Cardiac septum (tissue), 1 donor: Measurements from ENCODE around the gene DHODH. TPM values are rescaled to one million over a fixed set of nuclear protein-coding genes. Genes with fewer than 3 reads are reported as not detected.
"Not testable (repeated sequence)": the region's sequence is repeated elsewhere in the genome, so short reads cannot be mapped to it uniquely, and the experiment has no call there.

ENCODE experiments used
- DNase-seq: peaks from one replicate; pipeline ENCODE4 v3.0.0-alpha.2; 2020; ENCODE audit warnings: low spot score
- intact Hi-C: fragments of 100-400 bp; cut with DNase I; formaldehyde crosslinking; loops from one replicate; pipeline ENCODE4 v1.14.0; 2022
- long read RNA-seq: library from polyadenylated mRNA; unstranded; transcript quantifications from one replicate; pipeline ENCODE4 v2.0.0, GENCODE V29; 2021
- total RNA-seq: library from RNA; stranded (reverse); fragmentation: NEBNext Ultra II Directional; extraction: Animal tissue kit (Norgen Biotek cat#: 25700); gene quantifications from one replicate; pipeline ENCODE4 v1.2.1, GENCODE V29; 2021
- donor health status: DM: no; HTN: no; CAD: no.

DHODH gene
- 7.3 TPM for total RNA-seq
- long read RNA-seq, transcript DHODH-201 (9 exons, 2,426 nt), result major isoform, 19 of 37 reads
- long read RNA-seq, partial matches to known transcripts, result 11 of 37 reads
- long read RNA-seq, other reads (novel, unspliced or antisense), result 7 of 37 reads

- peak; percentile 99 for DNase-seq
- intact Hi-C loops, result loop anchor here (2.0 kb wide), 1 partner anchor 86 kb away; no protein-coding TSS in a partner anchor
These were observed at the start of gene DHODH for GRCh38 chr16:72008424-72009216. TSS of gene DHODH (plus strand) at chr16:72008744. CDS start at chr16:72008765, 21 bp downstream.

GRCh38 chr16:71961066-71962039 lies 47.2 kb upstream of the DHODH start:
- DNase-seq, result peak; percentile 91
- intact Hi-C loops, result loop anchor here (5.0 to 10.0 kb wide), 2 partner anchors 79 to 207 kb away; partner anchors contain the start of gene ZNF821

- no peak for DNase-seq
- intact Hi-C loops, result loop anchor here (5.0 to 10.0 kb wide), 2 partner anchors 81 to 208 kb away; partner anchors contain the start of gene ZNF821
These were observed 45.2 kb upstream of the DHODH start for GRCh38 chr16:71963125-71963875.

GRCh38 chr16:71965223-71965622 lies 43.3 kb upstream of the DHODH start:
- no peak for DNase-seq
- intact Hi-C loops, result loop anchor here (10.0 kb wide), 1 partner anchor 210 kb away; no protein-coding TSS in a partner anchor

- intact Hi-C loops, result loop anchor here (10.0 kb wide), 1 partner anchor 212 kb away; no protein-coding TSS in a partner anchor
- no peak for DNase-seq
These were observed 41.6 kb upstream of the DHODH start for GRCh38 chr16:71966932-71967331.

GRCh38 chr16:71969353-71969752 lies 39.2 kb upstream of the DHODH start:
- DNase-seq, result no peak
- intact Hi-C loops, result loop anchor here (10.0 kb wide), 1 partner anchor 215 kb away; no protein-coding TSS in a partner anchor

GRCh38 chr16:71971571-71971970 lies 37.0 kb upstream of the DHODH start:
- DNase-seq, result no peak
- intact Hi-C loops, result no loop called here

GRCh38 chr16:71972356-71972755 lies 36.2 kb upstream of the DHODH start:
- intact Hi-C loops, result no loop called here

GRCh38 chr16:71973001-71973400 lies 35.5 kb upstream of the DHODH start:
- intact Hi-C loops, result no loop called here
- DNase-seq, result no peak

More at GRCh38 chr16:71972356-71972755, 36.2 kb upstream of the DHODH start:
- no peak for DNase-seq

- no peak for DNase-seq
- intact Hi-C loops, result no loop called here
These were observed 34.3 kb upstream of the DHODH start for GRCh38 chr16:71974068-71974818.

- intact Hi-C loops, result no loop called here
These were observed 23.1 kb upstream of the DHODH start for GRCh38 chr16:71985262-71985974.

GRCh38 chr16:71986131-71986530 lies 22.4 kb upstream of the DHODH start:
- no peak for DNase-seq

More at GRCh38 chr16:71985262-71985974, 23.1 kb upstream of the DHODH start:
- no peak for DNase-seq

GRCh38 chr16:71995038-71995437 lies 13.5 kb upstream of the DHODH start:
- no peak for DNase-seq
- intact Hi-C loops, result no loop called here

More at GRCh38 chr16:71986131-71986530, 22.4 kb upstream of the DHODH start:
- intact Hi-C loops, result no loop called here

GRCh38 chr16:71997578-71997977 lies 11.0 kb upstream of the DHODH start:
- DNase-seq, intact Hi-C loops: not testable (repeated sequence)

GRCh38 chr16:72001180-72001874 lies 7.2 kb upstream of the DHODH start:
- intact Hi-C loops, result no loop called here
- no peak for DNase-seq

- no peak for DNase-seq
- intact Hi-C loops, result no loop called here
These were observed 5.9 kb upstream of the DHODH start for GRCh38 chr16:72002619-72003018.

GRCh38 chr16:72008065-72008423 lies 500 bp upstream of the DHODH start:
- DNase-seq, result not testable (repeated sequence)
- intact Hi-C loops, result loop anchor here (2.0 kb wide), 1 partner anchor 87 kb away; no protein-coding TSS in a partner anchor
